ENCODE measurements around the gene SGK1.
"Not testable (repeated sequence)": the region's sequence is repeated elsewhere in the genome, so short reads cannot be mapped to it uniquely, and the experiment has no call there.

- TF ChIP-seq REST (IDR thresholded peaks at IDR 0.05; ENCODE audit: low read depth, low read length); POLR2AphosphoS5 (IDR thresholded peaks at IDR 0.05; ENCODE audit: low read depth, low read length); CTCF (IDR thresholded peaks at IDR 0.05); FOXM1 (IDR thresholded peaks at IDR 0.05; ENCODE audit: low read depth); FOSL2 (IDR thresholded peaks at IDR 0.05; ENCODE audit: borderline replicate concordance, low read depth); ZBTB33 (IDR thresholded peaks at IDR 0.05; ENCODE audit: borderline replicate concordance, low read depth); EP300 (IDR thresholded peaks at IDR 0.05; ENCODE audit: borderline replicate concordance in 1 of 2, low read depth in 1 of 2, low read length in 1 of 2); RCOR1 (IDR thresholded peaks at IDR 0.05; ENCODE audit: low read length); USF2 (IDR thresholded peaks at IDR 0.05; ENCODE audit: borderline replicate concordance, low read depth, low read length); TAF1 (IDR thresholded peaks at IDR 0.05; ENCODE audit: borderline replicate concordance, low read depth, low read length); RAD21 (IDR thresholded peaks at IDR 0.05; ENCODE audit: low read length); MXI1 (IDR thresholded peaks at IDR 0.05; ENCODE audit: low read depth, low read length); SMC3 (IDR thresholded peaks at IDR 0.05; ENCODE audit: low read depth, low read length): not testable (repeated sequence)
Measured at GRCh38 chr6:134204759-134205158, 113.2 kb downstream of the SGK1 start.

All from SK-N-SH (cell line).